Chondrocyte (in vitro differentiated cells): ENCODE measurements around the gene STAT4. TPM values are rescaled to one million over a fixed set of nuclear protein-coding genes. Genes with fewer than 3 reads are reported as not detected.
A peak's percentile ranks its signal among the peaks of the same experiment; 100 is the strongest.

ENCODE experiments used
- DNase-seq: peaks from one replicate; pipeline ENCODE4 v3.0.0; 2021; ENCODE audit warnings: mixed read lengths, low spot score
- H3K27ac Mint-ChIP-seq: one replicate; pipeline ENCODE4 v1.8.0; 2021; ENCODE audit warnings: mild to moderate bottlenecking, moderate library complexity, mixed read lengths; ENCODE audit not compliant: unreplicated experiment
- H3K27me3 Mint-ChIP-seq: 2 replicates; pipeline ENCODE4 v1.8.0; 2021; ENCODE audit warnings: low read depth, mixed read lengths
- H3K36me3 Mint-ChIP-seq: 2 replicates; pipeline ENCODE4 v1.8.0; 2021; ENCODE audit warnings: low read depth, mixed read lengths
- H3K4me1 Mint-ChIP-seq: 2 replicates; pipeline ENCODE4 v1.8.0; 2021; ENCODE audit warnings: low read depth, mild to moderate bottlenecking, mixed read lengths
- H3K4me3 Mint-ChIP-seq: one replicate; pipeline ENCODE4 v1.8.0; 2021; ENCODE audit warnings: mild to moderate bottlenecking, moderate library complexity, mixed read lengths; ENCODE audit not compliant: unreplicated experiment
- H3K9me3 Mint-ChIP-seq: 2 replicates; pipeline ENCODE4 v1.8.0; 2021; ENCODE audit warnings: low read depth, mixed read lengths
- CTCF ChIP-seq: fragments of 200-600 bp; sonication (generic); IDR thresholded peaks from 2 replicates; pipeline ENCODE4 v1.5.0; 2021; ENCODE audit warnings: antibody characterized with exemption, mild to moderate bottlenecking, moderate library complexity
- total RNA-seq: library from RNA; stranded (reverse); gene quantifications from 3 replicates; pipeline ENCODE4 v1.2.1, GENCODE V29; 2021

STAT4 gene
- total RNA-seq, 1 donor from 2014 or later: 12.4 TPM

- H3K27ac Mint-ChIP-seq: no peak overlapping the region
- H3K9me3 Mint-ChIP-seq: no peaks in the 10 kb centered on the region
- DNase-seq: no peak
- TF ChIP-seq CTCF: no peak
- no peaks in the 10 kb centered on the region for H3K36me3 Mint-ChIP-seq
- H3K4me1 Mint-ChIP-seq: peaks cover 3% of the 10 kb centered on the region
- no peak overlapping the region for H3K4me3 Mint-ChIP-seq
- H3K27me3 Mint-ChIP-seq: no peaks in the 10 kb centered on the region
Measured at GRCh38 chr2:191019376-191019775, 131.4 kb downstream of the STAT4 start.

- no peak for TF ChIP-seq CTCF
- DNase-seq: no peak
- Mint-ChIP-seq H3K9me3 (no peaks in the 10 kb centered on the region), H3K36me3 (no peaks in the 10 kb centered on the region), H3K27me3 (no peaks in the 10 kb centered on the region), H3K4me1 (peaks cover 3% of the 10 kb centered on the region), H3K27ac (peak overlapping the region; percentile 14), H3K4me3 (no peak overlapping the region)
Measured at GRCh38 chr2:191018643-191019119, 132.1 kb downstream of the STAT4 start.

GRCh38 chr2:191018048-191018447 lies 132.7 kb downstream of the STAT4 start:
- no peaks in the 10 kb centered on the region for H3K27me3 Mint-ChIP-seq
- H3K4me3 Mint-ChIP-seq: no peak overlapping the region

GRCh38 chr2:191015831-191016230 lies 135.0 kb downstream of the STAT4 start:
- Mint-ChIP-seq H3K4me1 (peaks cover 9% of the 10 kb centered on the region), H3K4me3 (no peak overlapping the region), H3K27me3 (no peaks in the 10 kb centered on the region), H3K36me3 (no peaks in the 10 kb centered on the region), H3K27ac (no peak overlapping the region), H3K9me3 (no peaks in the 10 kb centered on the region)
- DNase-seq: no peak
- TF ChIP-seq CTCF: no peak

More at GRCh38 chr2:191018048-191018447, 132.7 kb downstream of the STAT4 start:
- no peaks in the 10 kb centered on the region for H3K36me3 Mint-ChIP-seq
- no peak overlapping the region for H3K27ac Mint-ChIP-seq
- no peak for DNase-seq
- H3K4me1 Mint-ChIP-seq: peaks cover 3% of the 10 kb centered on the region
- H3K9me3 Mint-ChIP-seq: no peaks in the 10 kb centered on the region
- no peak for TF ChIP-seq CTCF

GRCh38 chr2:191015239-191015638 lies 135.6 kb downstream of the STAT4 start:
- no peaks in the 10 kb centered on the region for H3K9me3 Mint-ChIP-seq
- TF ChIP-seq CTCF: no peak
- H3K27ac Mint-ChIP-seq: no peak overlapping the region
- H3K27me3 Mint-ChIP-seq: no peaks in the 10 kb centered on the region
- peaks cover 10% of the 10 kb centered on the region for H3K4me1 Mint-ChIP-seq
- H3K4me3 Mint-ChIP-seq: no peak overlapping the region
- no peaks in the 10 kb centered on the region for H3K36me3 Mint-ChIP-seq
- no peak for DNase-seq
